Cortex of kidney (tissue), 1 donor: ENCODE data around the gene CCDC177.
"Not testable (repeated sequence)": the region's sequence is repeated elsewhere in the genome, so short reads cannot be mapped to it uniquely, and the experiment has no call there.

Experiments used
- DNase-seq: peaks from one replicate; lab custom pipeline; 2025; lab: John Stamatoyannopoulos, UW

Gene CCDC177

DNA sequence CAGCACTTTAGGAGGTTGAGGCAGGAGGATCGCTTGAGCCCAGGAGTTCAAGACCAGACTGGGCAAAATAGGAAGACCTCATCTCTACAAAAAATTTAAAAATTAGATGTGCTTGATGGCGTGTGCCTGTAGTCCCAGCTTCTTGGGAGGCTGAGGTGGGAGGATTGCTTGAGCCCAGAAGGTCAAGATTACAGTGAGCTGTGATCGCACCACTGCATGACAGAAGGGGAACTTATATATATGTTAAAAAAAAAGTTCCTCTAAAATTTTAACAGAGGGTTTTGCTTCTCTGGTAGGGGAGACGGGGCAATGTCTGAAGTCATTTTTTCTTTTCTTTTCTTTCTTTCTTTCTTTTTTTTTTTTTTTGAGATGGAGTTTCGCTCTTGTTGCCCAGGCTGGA is 24.8 kb upstream of the CCDC177 start:
- not testable (repeated sequence) for DNase-seq

DNA sequence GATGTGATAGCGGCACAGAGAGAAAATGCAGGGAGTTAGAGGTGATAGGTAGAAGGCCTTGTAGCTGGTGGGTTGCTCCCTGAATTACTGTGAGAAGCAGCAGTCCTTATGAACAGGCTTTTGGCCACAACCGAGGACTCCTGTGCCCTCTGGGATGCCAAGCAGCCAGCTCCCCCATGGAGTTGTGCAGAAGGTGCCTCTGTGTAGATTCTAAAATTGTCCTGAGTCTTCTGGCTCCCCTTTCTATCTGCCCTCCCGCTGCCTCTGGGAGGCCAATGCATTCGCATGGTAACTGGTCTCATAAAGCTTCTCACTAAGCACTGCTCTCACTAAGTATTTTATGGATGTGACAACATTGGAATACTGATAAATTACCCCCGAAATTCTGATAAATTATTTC is 20.7 kb upstream of the CCDC177 start:
- no peak for DNase-seq

DNA sequence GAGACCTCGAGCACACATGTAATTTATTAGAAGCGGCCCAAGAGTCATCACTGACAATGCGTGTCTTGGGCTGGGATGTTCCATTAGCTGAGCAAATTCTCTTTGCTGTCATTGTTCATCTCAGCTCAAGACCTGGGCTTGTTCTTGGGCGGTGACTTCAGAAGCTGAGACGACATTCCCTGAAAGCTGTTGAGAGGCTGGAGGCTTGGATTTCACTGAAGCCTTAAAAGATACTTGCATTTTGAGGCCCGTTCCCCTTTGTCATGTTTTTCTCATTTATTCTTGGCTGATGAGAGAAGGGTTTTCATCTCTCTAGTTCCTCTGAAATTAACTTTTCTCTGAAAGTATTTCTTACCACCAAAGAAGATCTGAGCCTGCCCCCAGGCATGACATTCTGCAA is 20.2 kb upstream of the CCDC177 start:
- no peak for DNase-seq

DNA sequence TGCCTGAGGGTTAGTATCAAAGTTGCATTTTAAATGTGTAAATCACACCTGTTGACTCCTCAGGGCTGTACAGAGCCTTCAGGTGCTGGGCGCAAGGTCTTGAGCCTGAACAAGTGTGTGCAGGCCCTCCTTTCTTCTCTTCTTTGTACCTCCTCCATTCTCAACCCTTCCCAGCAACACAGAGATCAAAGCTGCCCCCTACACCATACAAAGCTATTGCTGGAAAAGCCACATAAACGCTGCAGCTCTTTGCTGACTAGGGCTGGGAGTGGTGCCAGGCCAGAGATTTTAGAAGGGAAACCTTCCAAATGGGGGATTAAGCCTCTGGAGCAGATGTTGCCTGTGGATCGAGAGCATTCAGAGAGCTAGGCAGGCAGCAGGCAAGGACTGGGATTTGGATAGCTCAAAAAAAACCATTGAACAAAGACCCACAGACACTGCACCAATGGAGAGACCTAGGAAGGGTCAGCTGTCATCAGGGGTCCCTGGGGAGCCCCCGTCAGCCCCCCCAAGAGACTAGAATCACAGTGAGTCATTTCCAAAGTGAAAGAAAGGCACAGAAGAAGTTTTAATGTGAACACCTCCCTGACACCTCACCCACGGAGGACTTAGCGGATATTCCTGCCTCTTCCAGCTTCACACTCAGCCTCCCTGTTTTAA is 18.5 kb upstream of the CCDC177 start:
- DNase-seq: no peak

DNA sequence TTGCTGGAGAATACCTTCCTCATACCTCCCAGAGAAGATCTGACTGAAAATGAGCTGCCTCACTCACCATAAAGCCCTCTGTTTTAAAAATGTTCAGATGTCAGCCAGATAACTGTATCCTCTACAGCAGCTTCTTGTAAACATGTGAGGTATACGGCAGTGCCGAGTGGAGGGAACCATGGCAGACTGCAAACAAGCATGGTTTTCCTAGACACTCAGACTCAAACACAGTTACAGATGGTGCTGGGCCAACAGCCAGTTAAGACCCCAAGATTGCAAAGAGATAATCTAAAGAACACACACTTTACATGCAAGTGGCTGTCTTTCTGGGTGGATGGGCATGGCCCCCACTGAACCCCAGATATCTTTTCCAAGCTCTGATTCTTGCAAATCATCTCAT is 16.6 kb upstream of the CCDC177 start:
- DNase-seq: no peak

DNA sequence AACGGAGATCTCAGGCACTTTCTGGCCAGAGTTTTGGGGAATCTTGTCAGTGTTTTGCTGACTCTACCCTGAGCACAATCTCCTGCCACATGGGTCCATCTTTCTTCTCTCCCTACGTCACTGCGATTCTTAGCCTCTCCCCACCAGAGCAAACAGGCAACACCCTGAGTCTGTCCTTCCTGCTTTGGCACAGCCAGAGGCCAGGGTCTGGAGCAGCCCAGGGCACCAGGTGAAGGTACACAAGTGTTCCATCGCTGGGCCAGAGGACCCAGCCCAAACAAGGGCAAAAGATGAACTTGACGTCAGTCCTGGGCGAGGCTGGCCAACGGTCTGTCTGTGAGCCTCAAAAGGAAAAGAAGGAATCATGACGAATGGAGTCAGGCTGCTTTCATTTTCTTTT is 12.7 kb upstream of the CCDC177 start:
- DNase-seq: no peak

DNA sequence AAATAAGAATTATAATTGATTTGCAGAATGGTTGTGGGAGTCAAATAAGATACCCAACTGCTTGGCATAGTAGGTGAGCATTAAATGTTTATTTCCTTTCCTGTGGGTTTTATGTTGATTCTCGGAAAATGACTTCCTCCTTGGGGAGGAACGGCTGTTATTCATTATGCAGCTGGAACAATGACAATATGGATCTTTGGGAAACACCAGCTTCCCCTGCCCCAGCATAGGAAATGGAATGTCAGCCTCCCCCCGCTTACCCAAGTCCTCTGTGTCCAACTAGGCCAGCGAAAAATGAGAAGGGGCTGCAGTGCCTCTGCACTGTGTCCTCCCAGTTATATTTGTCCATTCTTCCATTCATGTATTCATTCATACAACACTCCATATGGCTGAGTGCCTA is 11.7 kb upstream of the CCDC177 start:
- DNase-seq: no peak

DNA sequence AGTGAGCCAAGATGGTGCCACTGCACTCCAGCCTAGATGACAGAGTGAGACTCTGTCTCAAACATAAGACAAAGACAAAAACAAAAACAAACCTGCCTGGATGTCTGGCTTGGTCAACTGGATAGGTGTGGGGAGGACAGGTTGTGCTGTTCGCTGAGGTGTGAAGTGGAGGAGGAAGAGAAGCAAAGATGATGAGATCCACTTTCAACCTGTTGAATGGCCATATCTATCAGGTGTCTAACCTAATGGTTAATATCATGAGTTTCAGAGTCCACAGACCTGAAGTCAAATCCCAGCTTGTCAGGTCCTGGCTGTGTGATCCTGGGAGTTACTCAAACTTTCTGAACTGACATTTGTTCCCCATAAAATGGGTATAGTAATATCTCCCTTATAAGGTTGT is 9.7 kb upstream of the CCDC177 start:
- no peak for DNase-seq

DNA sequence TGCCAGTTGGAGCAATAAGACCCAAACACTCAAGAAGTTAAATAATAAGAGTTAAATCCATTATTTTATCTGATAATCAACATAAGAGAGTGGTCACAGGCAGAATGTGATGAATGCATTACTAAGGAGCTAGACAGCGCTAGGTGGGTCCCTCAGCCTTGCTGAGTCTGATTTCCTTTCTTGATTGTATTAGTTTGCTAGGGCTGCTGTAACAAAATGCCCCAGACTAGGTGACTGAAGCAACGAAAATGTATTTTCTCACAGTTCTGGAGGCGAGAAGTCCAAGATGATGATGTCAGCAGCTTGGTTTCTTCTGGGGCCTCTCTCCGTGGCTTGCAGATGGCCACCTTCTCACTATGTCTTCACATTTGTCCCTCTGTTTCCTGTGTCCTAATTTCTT is 8.2 kb upstream of the CCDC177 start:
- DNase-seq: no peak

DNA sequence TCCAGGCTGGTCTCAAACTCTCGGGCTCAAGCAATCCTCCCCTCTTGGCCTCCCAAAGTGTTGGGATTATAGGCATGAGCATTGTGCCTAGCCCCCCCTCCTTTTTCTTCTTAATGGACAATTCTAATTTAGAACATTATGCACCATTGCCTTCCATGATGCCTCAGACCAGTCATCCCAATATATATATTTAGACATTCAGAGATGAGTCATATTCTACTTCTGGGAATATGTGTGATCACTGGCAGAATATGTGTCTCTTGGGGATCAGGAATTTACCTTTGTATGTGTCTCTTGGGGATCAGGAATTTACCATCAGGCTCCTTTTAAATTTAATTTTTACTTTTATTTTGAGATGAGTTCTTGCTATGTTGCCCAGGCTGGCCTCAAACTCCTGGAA is 7.5 kb upstream of the CCDC177 start:
- DNase-seq: no peak

DNA sequence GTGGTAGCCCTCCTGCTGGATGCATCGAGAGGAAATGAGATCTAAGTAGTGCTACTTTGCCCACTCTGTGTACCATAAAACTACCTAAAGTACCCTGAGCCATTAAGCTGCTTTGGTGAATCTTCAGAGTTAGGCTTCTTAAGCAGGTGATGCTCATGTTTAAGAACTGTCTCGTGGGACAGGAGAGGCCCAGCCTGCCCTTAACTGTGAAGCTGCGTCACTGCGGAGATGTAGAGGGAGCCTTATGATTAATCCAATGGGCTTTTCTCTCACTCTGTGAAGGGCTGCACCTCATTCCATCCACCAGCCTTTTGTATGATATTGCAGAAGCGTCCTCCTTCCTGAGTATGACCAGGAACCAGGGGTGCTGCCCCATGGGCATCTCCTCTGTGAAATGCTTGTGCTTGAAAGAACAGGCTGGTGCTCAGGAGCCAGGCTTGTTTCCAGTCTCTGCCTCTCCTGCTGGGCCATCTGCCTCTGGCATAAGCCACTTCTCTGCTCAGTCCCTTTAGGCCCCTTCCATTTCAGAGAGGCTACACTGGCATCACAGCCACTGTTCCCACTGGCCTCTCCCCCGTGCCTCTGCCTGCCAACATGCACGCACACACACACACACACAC is 6.8 kb upstream of the CCDC177 start:
- DNase-seq: no peak

DNA sequence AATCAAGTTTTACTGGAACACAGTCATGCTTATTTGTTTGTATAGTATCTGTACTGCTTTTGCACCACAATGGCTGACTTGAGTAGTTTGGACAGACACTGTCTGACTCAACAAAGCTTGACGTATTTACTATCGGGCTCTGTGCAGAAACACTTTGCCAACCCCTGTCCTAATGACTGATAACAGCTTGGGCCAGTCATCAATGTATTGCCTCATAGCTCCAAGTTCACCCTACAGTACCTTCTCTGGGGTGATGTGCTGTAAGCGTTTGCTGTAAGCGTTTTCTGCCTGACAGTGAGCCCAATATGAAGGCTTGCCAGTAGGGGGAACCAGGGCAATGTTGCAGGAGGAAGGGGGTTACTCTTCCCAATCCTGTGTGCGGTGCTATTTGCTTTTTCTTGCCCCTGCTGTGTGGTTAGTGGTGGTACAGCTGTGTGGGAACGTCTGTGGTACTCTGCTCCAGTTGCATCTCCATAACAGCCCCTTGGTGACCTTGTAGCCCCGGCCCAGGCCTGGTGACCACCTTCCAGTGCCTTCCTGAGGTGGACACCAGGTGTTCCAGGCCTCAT is 5.4 kb upstream of the CCDC177 start:
- no peak for DNase-seq

DNA sequence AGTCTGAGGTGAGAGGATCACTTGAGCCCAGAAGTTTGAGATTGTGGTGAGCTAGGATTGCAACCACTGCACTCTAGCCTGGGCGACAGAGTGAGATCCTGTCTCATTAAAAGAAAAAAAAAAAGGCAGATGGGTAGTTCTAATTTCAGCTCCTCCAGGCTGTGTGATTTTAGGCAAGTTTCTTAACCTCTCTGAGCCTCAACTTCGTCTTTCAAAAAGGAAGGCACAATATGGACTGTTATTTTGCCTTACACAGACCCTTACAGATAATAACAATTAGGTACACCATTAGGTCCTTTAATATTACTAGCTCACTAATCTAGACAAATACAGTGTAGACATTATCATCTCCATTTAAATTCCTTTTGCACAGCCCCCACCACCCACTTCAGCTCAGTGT is 4.8 kb upstream of the CCDC177 start:
- no peak for DNase-seq

DNA sequence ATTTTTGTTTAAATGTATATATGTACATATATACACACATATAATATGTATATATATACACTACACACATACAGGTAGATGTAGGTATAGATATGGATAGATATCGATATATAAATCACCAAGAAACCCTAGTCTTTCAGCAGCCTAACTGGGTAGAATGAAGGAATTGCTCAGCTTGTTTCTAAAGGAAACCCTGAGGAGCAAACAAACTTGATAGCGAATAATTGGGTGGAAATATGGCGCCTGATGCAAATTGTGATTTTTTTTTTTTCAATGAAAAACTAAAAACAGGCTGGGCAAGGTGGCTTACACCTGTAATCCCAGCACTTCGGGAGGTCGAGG is 254 bp upstream of the CCDC177 start:
- DNase-seq: no peak

DNA sequence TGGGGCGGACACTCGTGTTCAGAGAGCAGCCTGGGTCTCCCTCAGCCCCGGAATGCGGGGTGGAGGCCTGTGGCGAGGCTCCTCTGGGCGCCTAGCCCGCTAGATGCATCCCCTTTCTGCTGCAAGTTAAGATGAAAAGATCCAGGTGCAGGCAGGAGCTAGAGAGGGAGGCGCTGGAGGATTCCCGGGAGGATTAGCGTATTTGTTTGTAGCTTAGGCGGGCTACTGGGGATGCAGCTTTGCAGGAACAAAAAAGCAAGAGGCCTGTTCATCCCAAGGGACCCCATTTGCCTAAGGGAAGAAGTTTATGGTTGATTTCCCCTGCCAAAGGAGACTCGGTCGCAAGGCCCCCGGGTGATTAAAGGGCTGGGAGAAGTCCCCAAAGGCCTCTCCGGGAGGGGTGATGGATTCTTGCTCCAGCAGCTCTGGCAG is 824 bp downstream of the CCDC177 start:
- no peak for DNase-seq

DNA sequence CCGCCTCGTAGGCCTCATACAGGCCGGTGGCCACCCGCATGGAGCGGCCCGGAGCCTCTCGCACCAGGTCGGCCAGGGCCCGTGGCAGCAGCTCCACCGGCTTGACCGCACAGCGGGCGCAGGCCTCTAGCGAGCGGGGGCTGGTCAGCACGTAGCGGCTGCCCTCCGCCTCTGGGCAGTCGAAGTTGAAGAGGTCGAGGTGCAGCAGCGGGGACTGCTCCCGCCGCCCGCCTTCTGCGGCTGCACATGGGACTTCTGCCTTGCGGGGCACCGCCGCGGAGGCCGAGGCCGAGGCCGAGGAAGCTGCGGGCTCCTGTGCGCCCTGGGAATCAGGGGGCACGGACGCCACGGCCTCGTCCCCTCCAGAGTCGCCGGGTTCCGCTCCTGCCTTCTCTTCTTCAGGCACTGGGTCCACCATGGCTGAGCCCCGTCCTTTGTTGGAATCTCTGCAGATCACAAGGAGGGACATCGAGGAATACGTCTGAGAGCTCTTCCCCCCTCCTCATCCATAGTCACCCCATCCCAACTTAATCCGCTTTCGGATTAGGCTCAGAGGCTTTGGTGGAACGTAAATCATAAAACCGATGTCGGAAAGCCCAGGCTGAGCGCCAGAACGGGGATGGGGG is 1.4 kb downstream of the CCDC177 start:
- DNase-seq: no peak

DNA sequence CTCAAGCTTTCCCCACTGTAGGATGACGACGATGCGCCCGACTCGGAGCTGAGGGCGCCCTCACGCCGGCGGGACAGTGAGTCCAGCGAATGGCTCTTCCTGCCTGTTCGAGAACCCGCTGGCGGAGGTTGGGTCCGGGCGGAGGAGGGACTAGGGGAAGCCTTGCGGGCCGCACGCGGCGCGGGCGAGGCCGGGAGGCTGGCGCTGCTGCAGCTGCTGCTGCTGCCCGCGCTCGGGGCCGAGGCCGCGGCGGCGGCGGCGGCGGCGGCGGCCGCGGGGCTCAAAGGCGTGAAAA is 1.9 kb downstream of the CCDC177 start:
- no peak for DNase-seq

DNA sequence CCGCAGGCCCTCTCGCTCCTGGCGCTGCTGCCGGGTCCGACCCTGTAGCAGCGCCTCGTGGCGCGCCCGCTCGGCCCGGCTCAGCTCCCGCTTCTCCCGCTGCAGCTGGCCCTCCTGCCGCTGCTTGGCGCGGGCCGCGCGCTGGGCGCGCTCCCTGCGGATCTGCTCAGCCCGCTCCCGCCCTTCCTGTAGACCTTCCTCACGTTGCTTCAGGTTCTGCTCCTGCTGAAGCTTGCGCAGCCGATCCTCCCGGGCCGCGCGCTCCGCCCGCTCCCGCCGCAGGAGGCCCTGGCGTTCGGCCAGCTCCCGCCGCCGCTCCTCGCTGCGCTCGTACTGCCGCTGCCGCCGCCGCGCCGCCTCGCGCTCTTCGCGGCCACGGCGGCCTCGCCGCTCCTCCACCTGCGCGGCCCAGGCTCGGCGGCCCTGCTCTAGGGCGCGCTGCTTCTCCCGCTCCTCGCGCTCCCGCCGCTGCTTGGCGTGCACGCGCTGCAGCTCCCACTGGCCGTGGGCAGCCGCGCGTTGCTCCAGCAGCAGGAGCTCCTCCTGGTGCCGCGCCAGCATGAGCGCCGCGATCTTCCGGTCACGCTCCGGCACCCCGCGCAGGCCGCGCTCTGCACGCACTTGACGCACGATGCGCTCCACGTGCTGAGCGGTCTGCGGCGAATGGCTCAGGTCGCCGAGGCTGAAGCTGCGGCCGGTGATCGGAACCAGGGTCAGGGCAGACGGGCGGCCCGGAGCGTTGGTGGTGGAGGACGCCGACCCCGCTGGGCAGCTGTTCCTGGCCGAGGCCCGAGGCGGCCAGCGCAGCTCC is 2.4 kb downstream of the CCDC177 start:
- DNase-seq: no peak

DNA sequence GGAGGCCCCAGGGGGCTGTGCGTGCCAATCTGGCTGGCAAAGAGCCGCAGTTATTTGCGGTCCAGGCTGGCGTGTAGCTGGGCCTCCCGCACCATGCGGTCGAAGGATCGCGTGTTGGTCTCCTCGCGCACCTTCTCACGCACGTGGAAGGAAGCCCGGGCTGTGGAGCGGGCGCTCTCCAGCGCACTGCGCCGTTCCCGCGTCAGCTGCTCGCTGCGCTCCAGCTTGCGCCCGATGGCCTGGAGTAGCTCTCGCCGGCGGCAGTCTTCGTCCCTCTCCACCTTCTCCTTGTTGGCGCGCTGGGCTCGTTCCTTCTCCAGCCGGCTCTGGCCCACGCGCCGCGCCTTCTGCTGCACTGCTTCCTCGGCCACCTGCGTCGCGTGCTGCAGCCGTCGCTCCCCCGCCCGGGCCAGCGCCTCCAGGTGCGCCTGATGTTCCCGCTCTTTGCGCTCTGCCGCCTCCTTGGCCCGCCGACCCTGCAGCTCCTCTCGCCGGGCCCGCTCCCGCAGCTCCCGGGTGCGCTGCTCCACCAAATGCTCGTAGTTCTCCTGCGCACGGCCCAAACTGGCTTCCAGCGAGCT is 3.1 kb downstream of the CCDC177 start:
- no peak for DNase-seq

DNA sequence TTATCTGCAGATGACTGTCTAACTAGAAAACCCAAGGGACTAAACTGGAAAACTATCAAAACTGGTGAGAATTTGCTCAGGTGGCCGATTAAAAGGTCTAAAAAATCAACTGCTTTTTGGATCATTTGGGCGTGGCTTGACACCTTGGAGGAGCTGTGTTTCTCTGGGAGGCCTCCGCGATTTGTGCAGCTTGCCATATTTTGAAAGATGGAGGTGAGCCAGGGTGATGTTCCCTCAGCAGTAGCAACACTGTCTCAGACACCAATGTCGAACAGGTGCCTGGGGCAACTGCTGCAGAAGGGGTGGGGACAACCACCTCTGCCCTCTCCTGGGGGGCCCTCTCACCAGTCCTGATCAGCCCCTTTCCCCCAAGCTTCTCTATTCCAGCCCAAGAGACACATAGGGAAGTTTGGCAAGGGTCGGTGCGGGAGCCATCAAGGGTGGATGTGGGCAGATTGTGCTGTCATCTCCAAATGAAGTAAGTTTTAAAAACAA is 3.8 kb downstream of the CCDC177 start:
- no peak for DNase-seq

DNA sequence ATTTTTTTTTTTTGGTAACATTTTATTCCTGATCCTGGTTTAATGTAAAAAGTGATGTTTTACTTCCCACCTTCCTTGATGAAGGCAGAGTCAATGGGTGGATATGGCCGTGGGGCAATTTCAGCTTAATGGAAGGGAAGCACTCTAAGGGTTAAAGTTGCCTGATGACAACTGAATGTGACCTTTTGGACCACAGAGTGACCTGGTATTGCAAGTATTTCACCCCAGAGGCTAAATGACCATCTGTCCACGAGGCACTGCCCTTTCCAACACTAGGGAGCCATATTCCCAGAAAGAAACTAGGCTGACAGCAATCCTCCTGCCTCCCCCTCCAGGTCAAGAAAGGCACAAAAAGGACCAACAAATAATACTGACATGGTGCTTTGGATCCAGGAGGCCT is 4.8 kb downstream of the CCDC177 start:
- DNase-seq: no peak

DNA sequence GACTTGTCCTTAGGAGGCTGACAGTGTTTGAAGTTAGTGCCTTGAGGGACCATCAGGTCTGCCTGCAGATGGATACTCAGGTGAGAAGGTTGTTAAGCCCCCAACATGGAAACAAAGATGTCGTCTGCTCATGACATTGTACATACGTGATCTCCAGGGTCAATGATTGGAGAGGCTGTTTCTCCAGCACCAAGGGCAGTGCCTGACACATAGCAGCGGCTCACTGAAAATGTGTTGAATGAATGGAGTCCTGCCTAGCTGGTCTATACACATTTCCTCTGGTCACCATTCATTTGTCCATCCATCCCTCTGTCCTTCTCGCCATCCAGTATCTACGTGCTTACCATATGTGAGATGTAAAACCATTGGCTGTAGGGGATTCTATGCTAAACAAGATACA is 7.1 kb downstream of the CCDC177 start:
- DNase-seq: no peak
